ENCODE results near the gene PTPN13.

DNA sequence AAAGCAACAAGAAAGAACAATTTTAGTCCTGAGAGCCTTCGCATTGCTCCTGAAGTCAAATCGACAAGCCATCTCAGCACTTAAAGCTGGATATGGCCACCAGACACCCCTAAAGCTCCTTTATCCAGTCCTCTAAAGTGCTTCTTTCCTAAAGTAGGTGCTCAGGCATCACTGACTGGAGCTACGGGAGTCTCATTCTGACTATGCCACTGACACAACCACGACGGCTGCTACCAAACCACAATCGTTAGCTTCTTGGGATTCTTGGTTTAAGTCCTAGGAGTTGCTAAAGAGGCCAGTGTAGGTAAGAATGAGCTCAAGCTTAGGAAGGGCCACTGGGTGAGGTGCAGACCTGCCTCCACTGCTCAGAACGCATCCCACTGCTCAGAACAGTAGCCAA is 254.0 kb downstream of the PTPN13 start:
- TF ChIP-seq, protein P1, sequence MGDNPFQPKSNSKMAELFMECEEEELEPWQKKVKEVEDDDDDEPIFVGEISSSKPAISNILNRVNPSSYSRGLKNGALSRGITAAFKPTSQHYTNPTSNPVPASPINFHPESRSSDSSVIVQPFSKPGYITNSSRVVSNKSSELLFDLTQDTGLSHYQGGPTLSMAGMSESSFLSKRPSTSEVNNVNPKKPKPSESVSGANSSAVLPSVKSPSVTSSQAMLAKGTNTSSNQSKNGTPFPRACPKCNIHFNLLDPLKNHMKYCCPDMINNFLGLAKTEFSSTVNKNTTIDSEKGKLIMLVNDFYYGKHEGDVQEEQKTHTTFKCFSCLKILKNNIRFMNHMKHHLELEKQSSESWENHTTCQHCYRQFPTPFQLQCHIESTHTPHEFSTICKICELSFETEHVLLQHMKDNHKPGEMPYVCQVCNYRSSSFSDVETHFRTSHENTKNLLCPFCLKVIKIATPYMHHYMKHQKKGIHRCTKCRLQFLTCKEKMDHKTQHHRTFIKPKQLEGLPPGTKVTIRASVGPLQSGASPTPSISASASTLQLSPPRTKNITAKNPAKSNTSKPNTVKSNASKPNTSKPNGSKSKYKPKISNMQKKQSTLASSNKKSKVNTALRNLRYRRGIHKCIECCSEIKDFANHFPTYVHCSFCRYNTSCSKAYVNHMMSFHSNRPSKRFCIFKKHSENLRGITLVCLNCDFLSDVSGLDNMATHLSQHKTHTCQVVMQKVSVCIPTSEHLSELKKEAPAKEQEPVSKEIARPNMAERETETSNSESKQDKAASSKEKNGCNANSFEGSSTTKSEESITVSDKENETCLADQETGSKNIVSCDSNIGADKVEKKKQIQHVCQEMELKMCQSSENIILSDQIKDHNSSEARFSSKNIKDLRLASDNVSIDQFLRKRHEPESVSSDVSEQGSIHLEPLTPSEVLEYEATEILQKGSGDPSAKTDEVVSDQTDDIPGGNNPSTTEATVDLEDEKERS (tag by site-specific recombination; IDR thresholded peaks at IDR 0.05) = no peak
- TF ChIP-seq, protein P2, sequence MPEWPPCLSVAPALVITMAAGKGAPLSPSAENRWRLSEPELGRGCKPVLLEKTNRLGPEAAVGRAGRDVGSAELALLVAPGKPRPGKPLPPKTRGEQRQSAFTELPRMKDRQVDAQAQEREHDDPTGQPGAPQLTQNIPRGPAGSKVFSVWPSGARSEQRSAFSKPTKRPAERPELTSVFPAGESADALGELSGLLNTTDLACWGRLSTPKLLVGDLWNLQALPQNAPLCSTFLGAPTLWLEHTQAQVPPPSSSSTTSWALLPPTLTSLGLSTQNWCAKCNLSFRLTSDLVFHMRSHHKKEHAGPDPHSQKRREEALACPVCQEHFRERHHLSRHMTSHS (tag by site-specific recombination; IDR thresholded peaks at IDR 0.05) = no peak
- no peak for TF ChIP-seq ZNF140 (tag by site-specific recombination; IDR thresholded peaks at IDR 0.05)
- TF ChIP-seq ZNF404 (tag by site-specific recombination; IDR thresholded peaks at IDR 0.05) = no peak
